Epithelial cell of proximal tubule (primary cell): ENCODE data around the gene IGSF8. TPM values are rescaled to one million over a fixed set of nuclear protein-coding genes. Genes with fewer than 3 reads are reported as not detected.

ENCODE experiments used
- DNase-seq: peaks from one replicate; pipeline ENCODE4 v3.0.0-alpha.2; 2011; ENCODE audit warnings: low read depth
- H3K4me3 ChIP-seq: 2 replicates; pipeline ENCODE4 v1.5.1; 2011; ENCODE audit warnings: low read depth, mild to moderate bottlenecking, low read length
- total RNA-seq: library from RNA; depleted of rRNA; stranded (reverse); fragments of >200 nt; gene quantifications from 2 replicates; pipeline ENCODE4 v1.2.3, GENCODE V29; 2015
- TF ChIP-seq, protein P1 (sequence below): conservative IDR thresholded peaks from 2 replicates; pipeline ENCODE4 v1.5.1; 2012; ENCODE audit warnings: low read depth, mild to moderate bottlenecking, low read length

IGSF8 gene
- total RNA-seq, 1 donor from 2014 or later = 33.3 TPM

DNA sequence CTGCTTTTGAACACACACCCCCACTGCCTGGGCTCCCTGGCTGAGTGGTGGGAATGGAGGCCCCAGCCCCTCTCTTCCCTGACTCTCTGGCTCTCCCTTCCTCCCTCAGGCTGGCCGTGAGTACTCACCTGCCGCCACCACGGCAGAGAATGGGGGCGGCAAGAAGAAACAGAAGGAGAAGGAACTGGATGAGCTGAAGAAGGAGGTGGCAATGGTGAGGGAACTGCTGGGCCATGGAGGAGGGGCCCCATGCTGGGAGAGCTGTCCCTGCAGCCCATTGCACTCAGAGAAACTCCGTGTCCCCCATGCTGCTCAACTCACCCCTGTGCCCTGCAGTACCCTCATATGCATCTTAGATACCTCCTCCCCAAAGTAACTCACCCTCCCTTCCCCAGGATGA is 22.4 kb upstream of the IGSF8 start:
- TF ChIP-seq, protein P1, sequence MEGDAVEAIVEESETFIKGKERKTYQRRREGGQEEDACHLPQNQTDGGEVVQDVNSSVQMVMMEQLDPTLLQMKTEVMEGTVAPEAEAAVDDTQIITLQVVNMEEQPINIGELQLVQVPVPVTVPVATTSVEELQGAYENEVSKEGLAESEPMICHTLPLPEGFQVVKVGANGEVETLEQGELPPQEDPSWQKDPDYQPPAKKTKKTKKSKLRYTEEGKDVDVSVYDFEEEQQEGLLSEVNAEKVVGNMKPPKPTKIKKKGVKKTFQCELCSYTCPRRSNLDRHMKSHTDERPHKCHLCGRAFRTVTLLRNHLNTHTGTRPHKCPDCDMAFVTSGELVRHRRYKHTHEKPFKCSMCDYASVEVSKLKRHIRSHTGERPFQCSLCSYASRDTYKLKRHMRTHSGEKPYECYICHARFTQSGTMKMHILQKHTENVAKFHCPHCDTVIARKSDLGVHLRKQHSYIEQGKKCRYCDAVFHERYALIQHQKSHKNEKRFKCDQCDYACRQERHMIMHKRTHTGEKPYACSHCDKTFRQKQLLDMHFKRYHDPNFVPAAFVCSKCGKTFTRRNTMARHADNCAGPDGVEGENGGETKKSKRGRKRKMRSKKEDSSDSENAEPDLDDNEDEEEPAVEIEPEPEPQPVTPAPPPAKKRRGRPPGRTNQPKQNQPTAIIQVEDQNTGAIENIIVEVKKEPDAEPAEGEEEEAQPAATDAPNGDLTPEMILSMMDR = no peak
- DNase-seq = no peak
- H3K4me3 ChIP-seq = no peak overlapping the region

DNA sequence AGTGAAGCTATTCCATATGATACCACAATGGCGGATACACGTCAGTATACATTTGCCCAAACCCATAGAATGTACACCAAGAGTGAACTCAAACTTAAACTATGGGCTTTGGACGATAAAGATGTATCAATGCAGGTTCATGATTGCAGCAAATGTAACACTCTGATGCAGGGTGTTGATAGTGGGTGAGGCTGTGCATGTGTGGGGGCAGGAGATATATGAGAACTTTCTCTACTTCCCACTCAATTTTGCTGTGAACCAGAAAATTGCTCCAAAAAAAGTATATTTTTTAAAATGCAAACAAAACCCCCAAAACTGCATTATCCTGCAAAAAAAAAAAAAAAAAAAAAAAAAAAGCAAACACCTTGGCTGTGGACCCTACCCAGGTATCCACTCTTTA is 20.5 kb upstream of the IGSF8 start:
- H3K4me3 ChIP-seq = no peak overlapping the region
- no peak for DNase-seq
- TF ChIP-seq, protein P1 = no peak

DNA sequence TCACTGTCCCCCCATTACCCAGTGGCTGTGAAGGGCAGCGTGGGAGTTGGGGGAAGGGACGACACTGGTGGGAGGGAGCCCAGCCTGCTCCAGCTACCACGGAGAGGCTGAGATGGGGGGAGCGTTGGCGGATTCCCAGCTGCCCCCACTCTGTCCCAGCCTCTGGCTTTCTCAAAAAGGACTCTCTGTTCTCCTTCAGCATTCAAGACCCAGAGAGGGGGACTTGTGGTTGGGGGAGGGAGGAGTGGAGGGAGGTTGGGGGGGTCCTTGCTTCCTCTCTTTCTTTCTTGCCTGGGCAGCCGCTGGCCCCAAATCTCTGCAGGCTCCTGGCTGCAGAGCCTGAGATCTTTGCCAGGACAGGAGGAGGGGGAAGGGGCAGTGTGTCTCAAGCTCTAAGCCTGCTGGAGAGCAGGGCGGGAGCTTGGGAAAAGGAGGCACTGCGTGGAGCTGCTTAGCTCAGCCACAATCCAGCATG is 19.3 kb upstream of the IGSF8 start:
- no peak overlapping the region for H3K4me3 ChIP-seq
- DNase-seq = no peak
- TF ChIP-seq, protein P1 = no peak

DNA sequence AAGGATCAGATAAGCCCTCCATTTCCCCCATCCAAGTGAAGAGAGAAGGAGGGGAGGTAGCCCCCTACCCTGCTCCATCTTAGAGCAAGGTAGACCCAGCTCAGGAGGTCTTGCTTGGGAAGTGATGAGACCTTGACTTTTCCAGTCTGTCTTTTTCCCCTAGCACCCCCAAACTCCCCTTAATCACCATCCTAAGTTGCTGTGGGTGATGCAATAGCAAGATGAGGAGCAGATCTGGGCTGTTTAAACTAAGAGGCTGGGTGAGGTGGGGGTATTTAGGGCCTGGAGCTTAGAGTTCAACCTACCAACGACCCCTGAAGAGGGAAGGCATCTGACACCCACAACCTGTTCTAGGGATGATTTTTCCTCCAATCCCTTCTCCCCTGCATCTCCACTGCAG is 18.9 kb upstream of the IGSF8 start:
- no peak overlapping the region for H3K4me3 ChIP-seq
- TF ChIP-seq, protein P1 = no peak

DNA sequence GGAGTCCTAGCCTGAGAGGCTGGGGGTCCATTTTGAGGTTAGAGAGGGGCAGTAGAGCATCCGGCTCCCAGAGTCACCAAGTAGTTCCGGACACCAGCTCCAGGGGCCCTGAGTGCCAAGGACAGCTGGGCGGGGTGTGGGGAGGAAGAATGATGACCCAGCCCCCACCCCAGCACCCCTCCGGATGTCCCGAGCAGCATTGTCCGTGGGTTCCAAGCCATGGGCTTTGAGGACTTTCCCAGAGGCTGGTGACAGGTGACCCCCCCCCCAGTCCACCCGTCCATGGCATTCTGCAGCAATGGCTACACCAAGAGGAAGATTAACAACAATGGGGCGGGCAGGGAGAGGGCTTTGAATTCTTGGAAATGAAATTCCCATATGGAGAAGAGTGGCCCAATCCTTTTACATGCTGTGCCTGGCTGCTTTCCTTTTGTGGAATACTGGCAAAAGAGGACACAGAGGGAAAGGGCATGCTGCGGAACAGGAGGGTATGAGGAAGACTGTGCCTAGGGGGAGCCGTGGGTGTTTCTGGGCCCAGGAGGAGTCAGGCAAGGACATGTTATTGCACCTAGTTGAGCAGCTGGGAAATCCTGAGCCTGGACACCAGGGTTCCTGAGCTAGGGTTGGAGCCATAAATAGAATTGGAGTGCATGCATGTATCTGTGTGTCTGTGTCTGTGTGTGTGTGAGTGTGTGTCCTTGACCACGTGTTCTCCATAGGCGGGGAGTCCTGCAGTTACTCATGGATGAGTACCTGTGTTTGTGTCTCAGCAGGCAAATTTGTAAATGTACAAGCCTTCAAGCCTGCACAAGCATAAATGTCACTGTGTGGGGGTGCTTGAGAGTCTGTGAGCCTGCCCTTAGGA is 18.1 kb upstream of the IGSF8 start:
- H3K4me3 ChIP-seq = no peak overlapping the region
- no peak for DNase-seq
- TF ChIP-seq, protein P1 = no peak

More for the DNA sequence above, 18.9 kb upstream of the IGSF8 start:
- no peak for DNase-seq

DNA sequence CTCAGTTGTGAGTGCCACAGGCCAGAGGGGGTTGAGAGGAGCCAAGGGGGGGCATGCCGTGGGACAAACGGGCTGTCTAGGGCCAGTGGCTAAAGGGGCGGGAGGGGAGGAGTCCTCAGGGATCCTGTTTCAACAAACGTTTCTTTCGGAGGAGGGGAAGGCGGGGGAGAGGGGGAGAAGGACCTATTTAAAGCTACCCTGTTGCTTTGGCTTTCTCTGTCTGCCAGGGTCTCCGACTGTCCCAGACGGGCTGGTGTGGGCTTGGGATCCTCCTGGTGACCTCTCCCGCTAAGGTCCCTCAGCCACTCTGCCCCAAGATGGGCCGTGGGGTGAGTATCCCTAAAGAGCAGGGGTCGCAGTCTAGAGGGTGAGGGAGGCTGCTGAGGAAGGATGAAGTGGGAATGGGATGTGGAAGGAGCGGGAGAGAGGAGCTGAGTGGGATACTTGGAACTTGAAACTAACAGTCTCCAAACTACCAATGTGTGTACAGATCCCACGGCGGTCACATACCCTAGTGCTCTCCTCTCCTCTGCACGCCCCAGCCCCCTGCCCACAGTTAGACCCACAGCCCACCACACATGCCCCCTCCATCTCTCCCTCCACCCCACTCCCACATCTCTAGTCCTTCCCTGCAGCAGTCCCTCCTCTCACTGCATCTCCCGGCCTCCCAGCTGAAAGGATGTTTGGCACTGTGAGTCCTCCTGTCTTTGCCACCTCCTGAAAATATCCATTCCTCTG is 17.3 kb upstream of the IGSF8 start, which contains the start of gene ATP1A2:
ATP1A2 (plus strand) TSS at position 215 of the 738 bp plus-strand sequence; CDS start at position 318, 103 bp downstream.
- TF ChIP-seq, protein P1 = no peak
- no peak within 1 kb of the TSS for H3K4me3 ChIP-seq
- no peak for DNase-seq
